Endothelial cell (in vitro differentiated cells): ENCODE results near the gene C16orf78. TPM values are rescaled to one million over a fixed set of nuclear protein-coding genes. Genes with fewer than 3 reads are reported as not detected.

Experiments
- DNase-seq: peaks from one replicate; pipeline ENCODE4 v3.0.0; 2021; ENCODE audit warnings: low spot score
- H3K27ac Mint-ChIP-seq: one replicate; pipeline ENCODE4 v1.8.0; 2021; ENCODE audit warnings: mixed read lengths, inconsistent platforms; ENCODE audit not compliant: unreplicated experiment
- H3K27me3 Mint-ChIP-seq: one replicate; pipeline ENCODE4 v1.8.0; 2021; ENCODE audit warnings: mild to moderate bottlenecking, moderate library complexity, mixed read lengths, inconsistent platforms; ENCODE audit not compliant: unreplicated experiment
- H3K36me3 Mint-ChIP-seq: one replicate; pipeline ENCODE4 v1.8.0; 2021; ENCODE audit warnings: mild to moderate bottlenecking, low read depth, mixed read lengths, inconsistent platforms; ENCODE audit not compliant: unreplicated experiment
- H3K4me1 Mint-ChIP-seq: one replicate; pipeline ENCODE4 v1.8.0; 2021; ENCODE audit warnings: mild to moderate bottlenecking, mixed read lengths, inconsistent platforms; ENCODE audit not compliant: unreplicated experiment
- H3K4me3 Mint-ChIP-seq: one replicate; pipeline ENCODE4 v1.8.0; 2021; ENCODE audit warnings: mild to moderate bottlenecking, mixed read lengths, inconsistent platforms; ENCODE audit not compliant: unreplicated experiment
- H3K9me3 Mint-ChIP-seq: one replicate; pipeline ENCODE4 v1.8.0; 2021; ENCODE audit warnings: mixed read lengths, inconsistent platforms; ENCODE audit not compliant: unreplicated experiment
- CTCF ChIP-seq: fragments of 200-600 bp; sonication (generic); IDR thresholded peaks from one replicate; pipeline ENCODE4 v1.5.0; 2021; ENCODE audit warnings: antibody characterized with exemption; ENCODE audit not compliant: unreplicated experiment
- total RNA-seq: library from RNA; stranded (reverse); fragmentation: NEBNext Ultra II Directional; extraction: Animal tissue kit (Norgen Biotek cat#: 25700); gene quantifications from one replicate; pipeline ENCODE4 v1.2.1, GENCODE V29; 2021; ENCODE audit not compliant: unreplicated experiment

Gene C16orf78
- total RNA-seq, 1 donor from 2014 or later, result not detected

GRCh38 chr16:49382916-49383315 lies 9.3 kb downstream of the C16orf78 start:
- no peaks in the 10 kb centered on the region for H3K4me1 Mint-ChIP-seq
- TF ChIP-seq CTCF, result no peak
- peak; percentile 23 for DNase-seq
- H3K4me3 Mint-ChIP-seq, result no peak overlapping the region
- no peaks in the 10 kb centered on the region for H3K9me3 Mint-ChIP-seq
- no peaks in the 10 kb centered on the region for H3K36me3 Mint-ChIP-seq
- no peaks in the 10 kb centered on the region for H3K27me3 Mint-ChIP-seq
- H3K27ac Mint-ChIP-seq, result no peak overlapping the region

DNA sequence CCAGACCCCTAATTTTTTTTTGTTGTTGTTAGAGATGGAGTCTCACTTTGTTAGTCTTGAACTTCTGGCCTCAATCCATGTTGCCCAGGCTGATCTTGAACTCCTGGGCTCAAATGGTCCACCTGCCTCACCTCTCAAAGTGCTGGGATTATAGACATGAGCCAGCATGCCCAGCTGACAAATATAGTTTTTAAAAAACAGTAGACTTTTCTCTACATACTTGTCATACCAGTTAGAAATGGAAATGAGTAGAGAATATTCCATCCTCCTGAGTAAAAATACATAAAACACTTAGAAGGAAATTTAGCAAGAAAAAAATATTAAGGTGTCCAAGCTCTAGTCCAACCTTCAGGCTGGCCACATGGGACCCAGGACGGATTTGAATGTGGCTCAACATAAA lies 21.4 kb downstream of the C16orf78 start:
- Mint-ChIP-seq H3K4me1 (peaks cover 3% of the 10 kb centered on the region), H3K27me3 (peaks cover 2% of the 10 kb centered on the region), H3K9me3 (no peaks in the 10 kb centered on the region), H3K4me3 (no peak overlapping the region), H3K36me3 (peaks cover 3% of the 10 kb centered on the region), H3K27ac (no peak overlapping the region)
- no peak for TF ChIP-seq CTCF
- DNase-seq, result no peak

GRCh38 chr16:49396206-49396720 lies 22.7 kb downstream of the C16orf78 start:
- Mint-ChIP-seq H3K4me1 (peaks cover 3% of the 10 kb centered on the region), H3K36me3 (peaks cover 3% of the 10 kb centered on the region), H3K9me3 (no peaks in the 10 kb centered on the region), H3K27me3 (peaks cover 2% of the 10 kb centered on the region), H3K4me3 (no peak overlapping the region), H3K27ac (no peak overlapping the region)
- no peak for TF ChIP-seq CTCF
- no peak for DNase-seq

DNA sequence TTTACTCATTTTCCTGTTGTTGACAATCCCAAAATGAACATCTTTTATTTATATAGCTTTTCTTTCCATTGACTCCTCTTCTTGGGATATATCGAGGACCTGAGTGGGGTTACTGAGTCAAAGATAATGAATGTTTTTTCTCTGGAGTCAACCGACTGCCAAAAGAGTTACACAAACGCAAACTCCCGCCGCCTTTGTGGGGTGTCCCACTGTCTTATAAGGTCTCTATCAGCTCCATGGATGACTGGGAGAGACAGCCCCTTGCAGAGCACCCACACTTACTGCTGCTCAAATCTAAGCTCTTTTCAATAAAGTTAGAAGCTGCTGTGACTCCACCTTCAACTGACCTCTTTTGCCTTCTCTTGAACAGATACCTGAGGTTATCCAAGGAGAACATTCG lies 25.2 kb downstream of the C16orf78 start:
- no peak overlapping the region for H3K4me3 Mint-ChIP-seq
- H3K36me3 Mint-ChIP-seq, result peaks cover 20% of the 10 kb centered on the region
- peaks cover 5% of the 10 kb centered on the region for H3K9me3 Mint-ChIP-seq
- peaks cover 2% of the 10 kb centered on the region for H3K27me3 Mint-ChIP-seq
- TF ChIP-seq CTCF, result no peak
- H3K27ac Mint-ChIP-seq, result no peak overlapping the region
- DNase-seq, result no peak
- no peaks in the 10 kb centered on the region for H3K4me1 Mint-ChIP-seq

DNA sequence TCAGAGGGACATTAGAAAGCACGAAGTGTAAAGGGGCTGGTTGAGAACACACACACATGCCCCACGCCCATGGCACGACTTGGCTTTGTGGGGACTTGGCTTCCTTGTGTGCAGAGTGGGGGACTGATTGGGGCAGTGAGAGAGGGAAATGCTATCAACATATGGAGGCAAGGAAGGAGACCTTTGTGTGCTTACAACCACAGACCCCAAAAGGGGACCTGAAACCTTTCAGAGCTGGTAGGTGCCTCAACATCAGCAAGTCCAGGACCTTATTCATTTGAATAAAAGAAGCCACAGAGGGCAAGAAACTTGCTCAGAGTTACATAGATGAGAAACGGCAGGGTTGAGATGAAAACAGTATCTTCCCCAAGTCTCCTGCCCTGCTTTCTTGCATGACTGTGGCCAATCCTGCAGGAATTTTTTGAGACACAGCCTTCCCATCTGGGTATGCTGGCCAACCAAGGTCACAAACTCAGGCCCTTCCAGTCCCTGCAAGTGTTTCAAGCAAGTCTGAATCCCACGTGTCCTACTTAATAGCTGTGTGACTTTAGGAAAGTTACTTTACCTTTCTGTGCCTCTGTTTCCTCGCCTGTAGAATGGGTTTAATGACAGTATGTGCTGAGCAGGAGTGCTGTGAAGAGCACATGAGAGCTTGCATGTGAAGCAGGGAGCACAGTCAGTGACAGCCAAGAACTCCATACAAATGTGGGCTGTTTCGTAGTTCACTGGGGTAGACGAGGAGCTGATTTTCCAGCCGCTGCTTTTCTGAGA lies 26.2 kb downstream of the C16orf78 start:
- no peak for TF ChIP-seq CTCF
- peaks cover 4% of the 10 kb centered on the region for H3K27me3 Mint-ChIP-seq
- no peak for DNase-seq
- no peak overlapping the region for H3K27ac Mint-ChIP-seq
- no peak overlapping the region for H3K4me3 Mint-ChIP-seq
- peaks cover 26% of the 10 kb centered on the region for H3K36me3 Mint-ChIP-seq
- peaks cover 5% of the 10 kb centered on the region for H3K9me3 Mint-ChIP-seq
- no peaks in the 10 kb centered on the region for H3K4me1 Mint-ChIP-seq
